ENCODE measurements around the gene RPL32.

DNA sequence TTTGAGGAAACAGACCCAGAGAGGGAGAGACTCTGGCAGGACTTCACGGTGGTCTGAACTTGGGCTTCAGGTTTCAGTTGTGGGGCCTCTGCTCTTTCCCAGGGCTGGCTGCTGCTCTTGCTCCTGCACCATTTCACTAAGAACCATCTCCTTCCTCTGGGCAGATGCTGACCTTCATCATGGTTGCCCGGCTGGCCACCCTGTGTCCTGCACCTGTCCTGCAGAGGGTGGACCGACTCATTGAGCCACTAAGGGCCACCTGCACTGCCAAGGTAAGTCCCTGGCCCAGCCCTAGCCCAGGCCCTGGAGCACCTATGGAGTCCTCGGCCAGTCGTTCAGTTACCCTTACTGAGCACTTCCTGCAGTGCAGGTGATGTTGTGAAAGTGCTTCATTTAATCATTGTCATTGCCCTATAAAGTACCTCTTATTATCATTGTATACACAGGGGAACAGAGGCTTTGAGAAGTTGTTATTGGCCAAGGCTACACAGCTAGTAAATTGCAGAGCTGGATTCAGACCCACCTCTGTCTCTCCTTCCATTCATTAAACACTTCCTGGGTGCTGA is 10.0 kb downstream of the RPL32 start:
- TF ChIP-seq, protein P1, sequence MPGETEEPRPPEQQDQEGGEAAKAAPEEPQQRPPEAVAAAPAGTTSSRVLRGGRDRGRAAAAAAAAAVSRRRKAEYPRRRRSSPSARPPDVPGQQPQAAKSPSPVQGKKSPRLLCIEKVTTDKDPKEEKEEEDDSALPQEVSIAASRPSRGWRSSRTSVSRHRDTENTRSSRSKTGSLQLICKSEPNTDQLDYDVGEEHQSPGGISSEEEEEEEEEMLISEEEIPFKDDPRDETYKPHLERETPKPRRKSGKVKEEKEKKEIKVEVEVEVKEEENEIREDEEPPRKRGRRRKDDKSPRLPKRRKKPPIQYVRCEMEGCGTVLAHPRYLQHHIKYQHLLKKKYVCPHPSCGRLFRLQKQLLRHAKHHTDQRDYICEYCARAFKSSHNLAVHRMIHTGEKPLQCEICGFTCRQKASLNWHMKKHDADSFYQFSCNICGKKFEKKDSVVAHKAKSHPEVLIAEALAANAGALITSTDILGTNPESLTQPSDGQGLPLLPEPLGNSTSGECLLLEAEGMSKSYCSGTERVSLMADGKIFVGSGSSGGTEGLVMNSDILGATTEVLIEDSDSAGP (CRISPR knock-in tag; IDR thresholded peaks at IDR 0.05): no peak
- TF ChIP-seq, protein P2, sequence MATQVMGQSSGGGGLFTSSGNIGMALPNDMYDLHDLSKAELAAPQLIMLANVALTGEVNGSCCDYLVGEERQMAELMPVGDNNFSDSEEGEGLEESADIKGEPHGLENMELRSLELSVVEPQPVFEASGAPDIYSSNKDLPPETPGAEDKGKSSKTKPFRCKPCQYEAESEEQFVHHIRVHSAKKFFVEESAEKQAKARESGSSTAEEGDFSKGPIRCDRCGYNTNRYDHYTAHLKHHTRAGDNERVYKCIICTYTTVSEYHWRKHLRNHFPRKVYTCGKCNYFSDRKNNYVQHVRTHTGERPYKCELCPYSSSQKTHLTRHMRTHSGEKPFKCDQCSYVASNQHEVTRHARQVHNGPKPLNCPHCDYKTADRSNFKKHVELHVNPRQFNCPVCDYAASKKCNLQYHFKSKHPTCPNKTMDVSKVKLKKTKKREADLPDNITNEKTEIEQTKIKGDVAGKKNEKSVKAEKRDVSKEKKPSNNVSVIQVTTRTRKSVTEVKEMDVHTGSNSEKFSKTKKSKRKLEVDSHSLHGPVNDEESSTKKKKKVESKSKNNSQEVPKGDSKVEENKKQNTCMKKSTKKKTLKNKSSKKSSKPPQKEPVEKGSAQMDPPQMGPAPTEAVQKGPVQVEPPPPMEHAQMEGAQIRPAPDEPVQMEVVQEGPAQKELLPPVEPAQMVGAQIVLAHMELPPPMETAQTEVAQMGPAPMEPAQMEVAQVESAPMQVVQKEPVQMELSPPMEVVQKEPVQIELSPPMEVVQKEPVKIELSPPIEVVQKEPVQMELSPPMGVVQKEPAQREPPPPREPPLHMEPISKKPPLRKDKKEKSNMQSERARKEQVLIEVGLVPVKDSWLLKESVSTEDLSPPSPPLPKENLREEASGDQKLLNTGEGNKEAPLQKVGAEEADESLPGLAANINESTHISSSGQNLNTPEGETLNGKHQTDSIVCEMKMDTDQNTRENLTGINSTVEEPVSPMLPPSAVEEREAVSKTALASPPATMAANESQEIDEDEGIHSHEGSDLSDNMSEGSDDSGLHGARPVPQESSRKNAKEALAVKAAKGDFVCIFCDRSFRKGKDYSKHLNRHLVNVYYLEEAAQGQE (IDR thresholded peaks at IDR 0.05; ENCODE audit: borderline replicate concordance): no peak
- TF ChIP-seq, protein P2 (CRISPR knock-in tag; IDR thresholded peaks at IDR 0.05; ENCODE audit: low read depth): no peak
- TF ChIP-seq, protein P3, sequence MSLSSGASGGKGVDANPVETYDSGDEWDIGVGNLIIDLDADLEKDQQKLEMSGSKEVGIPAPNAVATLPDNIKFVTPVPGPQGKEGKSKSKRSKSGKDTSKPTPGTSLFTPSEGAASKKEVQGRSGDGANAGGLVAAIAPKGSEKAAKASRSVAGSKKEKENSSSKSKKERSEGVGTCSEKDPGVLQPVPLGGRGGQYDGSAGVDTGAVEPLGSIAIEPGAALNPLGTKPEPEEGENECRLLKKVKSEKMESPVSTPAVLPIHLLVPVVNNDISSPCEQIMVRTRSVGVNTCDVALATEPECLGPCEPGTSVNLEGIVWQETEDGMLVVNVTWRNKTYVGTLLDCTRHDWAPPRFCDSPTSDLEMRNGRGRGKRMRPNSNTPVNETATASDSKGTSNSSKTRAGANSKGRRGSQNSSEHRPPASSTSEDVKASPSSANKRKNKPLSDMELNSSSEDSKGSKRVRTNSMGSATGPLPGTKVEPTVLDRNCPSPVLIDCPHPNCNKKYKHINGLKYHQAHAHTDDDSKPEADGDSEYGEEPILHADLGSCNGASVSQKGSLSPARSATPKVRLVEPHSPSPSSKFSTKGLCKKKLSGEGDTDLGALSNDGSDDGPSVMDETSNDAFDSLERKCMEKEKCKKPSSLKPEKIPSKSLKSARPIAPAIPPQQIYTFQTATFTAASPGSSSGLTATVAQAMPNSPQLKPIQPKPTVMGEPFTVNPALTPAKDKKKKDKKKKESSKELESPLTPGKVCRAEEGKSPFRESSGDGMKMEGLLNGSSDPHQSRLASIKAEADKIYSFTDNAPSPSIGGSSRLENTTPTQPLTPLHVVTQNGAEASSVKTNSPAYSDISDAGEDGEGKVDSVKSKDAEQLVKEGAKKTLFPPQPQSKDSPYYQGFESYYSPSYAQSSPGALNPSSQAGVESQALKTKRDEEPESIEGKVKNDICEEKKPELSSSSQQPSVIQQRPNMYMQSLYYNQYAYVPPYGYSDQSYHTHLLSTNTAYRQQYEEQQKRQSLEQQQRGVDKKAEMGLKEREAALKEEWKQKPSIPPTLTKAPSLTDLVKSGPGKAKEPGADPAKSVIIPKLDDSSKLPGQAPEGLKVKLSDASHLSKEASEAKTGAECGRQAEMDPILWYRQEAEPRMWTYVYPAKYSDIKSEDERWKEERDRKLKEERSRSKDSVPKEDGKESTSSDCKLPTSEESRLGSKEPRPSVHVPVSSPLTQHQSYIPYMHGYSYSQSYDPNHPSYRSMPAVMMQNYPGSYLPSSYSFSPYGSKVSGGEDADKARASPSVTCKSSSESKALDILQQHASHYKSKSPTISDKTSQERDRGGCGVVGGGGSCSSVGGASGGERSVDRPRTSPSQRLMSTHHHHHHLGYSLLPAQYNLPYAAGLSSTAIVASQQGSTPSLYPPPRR (CRISPR knock-in tag; IDR thresholded peaks at IDR 0.05; ENCODE audit: borderline replicate concordance): 0 out of 2 replicates have a peak, but pooled peaks have one; percentile 27
- TF ChIP-seq, protein P4, sequence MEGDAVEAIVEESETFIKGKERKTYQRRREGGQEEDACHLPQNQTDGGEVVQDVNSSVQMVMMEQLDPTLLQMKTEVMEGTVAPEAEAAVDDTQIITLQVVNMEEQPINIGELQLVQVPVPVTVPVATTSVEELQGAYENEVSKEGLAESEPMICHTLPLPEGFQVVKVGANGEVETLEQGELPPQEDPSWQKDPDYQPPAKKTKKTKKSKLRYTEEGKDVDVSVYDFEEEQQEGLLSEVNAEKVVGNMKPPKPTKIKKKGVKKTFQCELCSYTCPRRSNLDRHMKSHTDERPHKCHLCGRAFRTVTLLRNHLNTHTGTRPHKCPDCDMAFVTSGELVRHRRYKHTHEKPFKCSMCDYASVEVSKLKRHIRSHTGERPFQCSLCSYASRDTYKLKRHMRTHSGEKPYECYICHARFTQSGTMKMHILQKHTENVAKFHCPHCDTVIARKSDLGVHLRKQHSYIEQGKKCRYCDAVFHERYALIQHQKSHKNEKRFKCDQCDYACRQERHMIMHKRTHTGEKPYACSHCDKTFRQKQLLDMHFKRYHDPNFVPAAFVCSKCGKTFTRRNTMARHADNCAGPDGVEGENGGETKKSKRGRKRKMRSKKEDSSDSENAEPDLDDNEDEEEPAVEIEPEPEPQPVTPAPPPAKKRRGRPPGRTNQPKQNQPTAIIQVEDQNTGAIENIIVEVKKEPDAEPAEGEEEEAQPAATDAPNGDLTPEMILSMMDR (IDR thresholded peaks at IDR 0.05 in 2 of 3, conservative IDR thresholded peaks at IDR 0.05 in 1 of 3; ENCODE audit: insufficient read depth in 2 of 3, low read depth in 1 of 3, low read length in 3 of 3): no peak
- TF ChIP-seq MTF1 (CRISPR knock-in tag; IDR thresholded peaks at IDR 0.05; ENCODE audit: borderline replicate concordance): no peak
- no peak for TF ChIP-seq TARDBP (IDR thresholded peaks at IDR 0.05)
- TF ChIP-seq, protein P5, sequence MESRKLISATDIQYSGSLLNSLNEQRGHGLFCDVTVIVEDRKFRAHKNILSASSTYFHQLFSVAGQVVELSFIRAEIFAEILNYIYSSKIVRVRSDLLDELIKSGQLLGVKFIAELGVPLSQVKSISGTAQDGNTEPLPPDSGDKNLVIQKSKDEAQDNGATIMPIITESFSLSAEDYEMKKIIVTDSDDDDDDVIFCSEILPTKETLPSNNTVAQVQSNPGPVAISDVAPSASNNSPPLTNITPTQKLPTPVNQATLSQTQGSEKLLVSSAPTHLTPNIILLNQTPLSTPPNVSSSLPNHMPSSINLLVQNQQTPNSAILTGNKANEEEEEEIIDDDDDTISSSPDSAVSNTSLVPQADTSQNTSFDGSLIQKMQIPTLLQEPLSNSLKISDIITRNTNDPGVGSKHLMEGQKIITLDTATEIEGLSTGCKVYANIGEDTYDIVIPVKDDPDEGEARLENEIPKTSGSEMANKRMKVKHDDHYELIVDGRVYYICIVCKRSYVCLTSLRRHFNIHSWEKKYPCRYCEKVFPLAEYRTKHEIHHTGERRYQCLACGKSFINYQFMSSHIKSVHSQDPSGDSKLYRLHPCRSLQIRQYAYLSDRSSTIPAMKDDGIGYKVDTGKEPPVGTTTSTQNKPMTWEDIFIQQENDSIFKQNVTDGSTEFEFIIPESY (CRISPR knock-in tag; IDR thresholded peaks at IDR 0.05): no peak
- no peak for TF ChIP-seq EZH2 (IDR thresholded peaks at IDR 0.05; ENCODE audit: borderline replicate concordance, low read depth, low read length)
- TF ChIP-seq CBFB (CRISPR knock-in tag; IDR thresholded peaks at IDR 0.05): no peak
